ENCODE measurements around the gene ZNF263.

The ZNF263 gene

GRCh38 chr16:3327514-3327913 lies 44.2 kb downstream of the ZNF263 start:
- no peak for DNase-seq (ENCODE audit: low read depth in 2 of 2)

GRCh38 chr16:3328104-3328503 lies 44.8 kb downstream of the ZNF263 start:
- no peak for DNase-seq (ENCODE audit: low read depth in 2 of 2)

DNA sequence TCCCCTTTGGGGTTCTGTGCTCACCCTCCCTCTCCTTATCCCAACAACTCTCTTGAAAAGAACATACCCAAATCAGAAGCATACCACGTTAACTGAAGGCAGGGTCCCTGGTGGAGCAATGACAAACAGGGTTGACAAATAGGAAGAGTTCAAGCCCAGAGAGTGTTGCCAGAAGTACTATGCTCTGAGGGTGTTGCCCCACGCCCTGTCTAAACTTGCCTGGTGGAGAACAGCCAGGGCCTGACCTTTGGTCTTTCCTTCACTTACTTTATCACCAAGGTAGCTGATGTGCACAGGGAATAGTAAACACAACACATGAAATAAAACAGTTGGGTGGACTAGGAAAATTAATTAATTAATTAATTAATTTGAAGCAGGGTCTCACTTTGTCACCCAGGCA lies 45.4 kb downstream of the ZNF263 start:
- DNase-seq (ENCODE audit: low read depth in 2 of 2), result no peak
